B cell (primary cell): ENCODE measurements around the gene ZNF335.

Experiments used
- CTCF ChIP-seq: fragments of 200-600 bp; IDR thresholded peaks from one replicate; pipeline ENCODE4 v1.8.0; 2022; ENCODE audit warnings: antibody characterized with exemption, mild to moderate bottlenecking
- EZH2 ChIP-seq: IDR thresholded peaks from 2 replicates; pipeline ENCODE4 v1.6.1; 2012; ENCODE audit warnings: borderline replicate concordance, low read depth, mild to moderate bottlenecking, moderate library complexity, low read length; ENCODE audit not compliant: insufficient read depth, poor library complexity, severe bottlenecking

GRCh38 chr20:45964006-45964400 lies 8.0 kb downstream of the ZNF335 start:
- TF ChIP-seq CTCF (no peak), EZH2 (no peak)
